Measurements from ENCODE around the gene ESYT2.
"Not testable (repeated sequence)": the region's sequence is repeated elsewhere in the genome, so short reads cannot be mapped to it uniquely, and the experiment has no call there.

Gene ESYT2

GRCh38 chr7:158854681-158855081 is 25.4 kb upstream of the ESYT2 start:
- no peak for DNase-seq

DNA sequence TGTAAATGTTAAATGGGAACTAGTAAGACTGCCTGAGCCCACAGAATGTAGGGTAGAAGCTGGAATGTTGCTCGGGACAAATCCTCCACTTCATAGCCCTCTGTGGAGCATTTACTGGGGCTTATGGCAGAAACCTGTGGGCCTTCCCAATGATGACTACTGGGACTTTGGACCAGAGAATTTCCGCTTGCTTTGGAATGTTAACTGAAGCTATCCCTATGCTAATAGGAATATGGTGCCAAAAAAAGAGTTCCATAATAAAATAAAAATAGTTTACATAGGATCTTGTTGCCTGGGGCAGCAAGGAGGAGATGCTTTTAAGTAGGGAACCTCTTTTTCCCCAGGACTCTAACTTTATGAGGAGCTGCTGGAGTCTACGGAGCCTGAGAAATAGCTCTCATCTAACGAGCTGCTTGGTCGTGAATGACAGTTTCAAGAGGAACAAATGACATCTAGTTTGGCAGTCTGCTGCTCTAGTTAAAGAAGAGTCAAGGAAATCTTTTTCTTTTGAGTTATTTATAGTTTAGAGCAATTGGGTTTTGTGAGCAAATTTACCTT is 21.3 kb upstream of the ESYT2 start:
- DNase-seq = no peak

GRCh38 chr7:158849768-158850544 is 20.6 kb upstream of the ESYT2 start:
- peak; percentile 69 for DNase-seq

- DNase-seq = no peak
Observed at GRCh38 chr7:158849442-158849767, 20.1 kb upstream of the ESYT2 start.

- no peak for DNase-seq
Observed at GRCh38 chr7:158847451-158847866, 18.1 kb upstream of the ESYT2 start.

GRCh38 chr7:158846304-158846703 is 17.0 kb upstream of the ESYT2 start:
- no peak for DNase-seq

GRCh38 chr7:158843771-158844170 is 14.5 kb upstream of the ESYT2 start:
- DNase-seq = no peak

DNA sequence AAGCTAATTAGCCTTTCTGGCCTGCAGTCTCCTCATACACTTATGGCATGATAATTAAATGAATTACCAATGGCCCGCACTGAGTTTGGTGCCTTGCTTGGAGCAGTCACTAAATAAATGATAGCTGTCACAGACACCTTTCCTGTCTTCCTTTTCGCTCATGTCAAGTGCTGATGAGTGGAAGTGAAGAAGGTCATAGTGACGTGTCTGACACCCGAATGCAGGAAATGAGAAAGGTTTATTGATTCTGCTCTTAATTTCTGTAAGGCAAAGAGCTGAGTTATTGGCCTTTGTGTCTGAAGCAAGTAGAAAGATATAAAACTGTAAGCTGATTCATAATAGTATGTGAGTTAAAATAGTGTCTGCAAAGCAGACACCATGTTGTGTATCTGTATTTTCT is 13.2 kb upstream of the ESYT2 start:
- DNase-seq = no peak

DNA sequence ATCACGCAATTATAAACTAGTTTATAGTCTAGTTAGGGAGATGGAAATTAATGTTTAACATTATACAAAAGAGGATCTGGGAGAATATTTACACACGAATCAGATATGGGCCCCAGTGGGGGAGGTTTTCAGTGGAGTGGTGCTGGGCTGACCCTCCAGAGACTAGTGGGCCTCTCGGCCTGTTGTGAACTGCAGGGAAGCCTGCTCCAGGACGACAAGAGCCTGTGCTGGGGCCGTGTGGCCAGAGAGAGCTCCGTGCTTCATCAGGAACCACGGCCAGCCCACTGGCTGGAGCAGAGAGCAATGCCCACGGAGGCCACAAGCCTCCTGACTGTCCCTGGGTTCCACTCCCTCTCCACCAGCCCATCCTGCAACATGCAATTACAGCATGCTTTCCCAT is 11.3 kb upstream of the ESYT2 start:
- no peak for DNase-seq

GRCh38 chr7:158839177-158839576 is 9.9 kb upstream of the ESYT2 start:
- not testable (repeated sequence) for DNase-seq

DNA sequence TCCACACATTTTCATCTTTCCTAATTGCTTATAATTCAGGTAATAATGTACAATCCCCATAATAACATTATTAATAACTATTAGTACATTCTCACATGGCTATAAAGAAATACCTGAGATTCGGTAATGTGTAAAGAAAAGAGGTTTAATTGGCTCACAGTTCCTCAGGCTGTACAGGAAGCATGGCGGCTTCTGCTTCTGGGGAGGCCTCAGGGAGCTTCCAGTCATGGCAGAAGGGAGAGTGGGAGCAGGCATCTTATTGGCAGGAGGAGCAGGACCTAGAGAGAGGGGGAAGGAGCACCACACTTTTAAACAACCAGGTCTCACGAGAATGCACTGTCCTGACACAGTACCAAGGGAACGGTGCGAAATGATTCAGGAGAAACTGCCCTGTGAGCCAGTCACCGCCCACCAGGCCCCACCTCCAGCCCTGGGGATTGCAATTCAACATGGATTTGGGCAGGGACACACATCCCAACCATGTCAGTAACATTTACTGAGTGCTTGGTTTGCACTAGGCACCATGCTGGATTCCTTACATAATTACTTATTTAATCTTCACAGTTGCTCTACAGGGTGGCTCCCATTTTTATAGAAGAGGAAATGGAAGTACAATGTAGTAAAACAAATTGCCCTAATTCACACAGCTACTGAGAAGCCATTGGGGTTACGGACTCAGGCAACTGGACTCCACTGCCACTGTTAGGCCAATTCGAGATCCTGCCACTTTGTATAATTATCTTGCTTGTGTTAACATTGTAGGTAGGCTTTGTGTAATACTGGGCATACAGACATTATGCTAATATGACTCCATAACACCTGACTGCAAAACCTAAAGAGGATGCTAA is 8.7 kb upstream of the ESYT2 start:
- DNase-seq = no peak

DNA sequence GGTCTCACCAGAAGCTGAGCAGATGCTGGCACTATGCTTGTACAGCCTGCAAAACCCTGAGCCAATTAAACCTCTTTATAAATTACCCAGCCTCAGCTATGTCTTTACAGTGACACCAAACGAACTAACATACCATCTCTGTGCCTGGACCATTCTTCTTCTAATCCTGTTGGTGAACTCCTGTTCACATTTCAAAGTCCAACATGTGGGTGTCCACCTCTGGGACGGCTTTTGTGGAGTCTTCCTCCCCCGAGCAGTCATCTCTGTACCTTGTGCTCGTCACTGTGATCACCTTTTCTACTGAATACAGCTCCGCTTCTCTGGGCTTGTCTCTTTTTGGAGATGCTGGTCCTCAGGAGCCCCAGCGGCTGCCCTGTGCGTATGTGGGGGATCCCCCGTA is 7.4 kb upstream of the ESYT2 start:
- no peak for DNase-seq

DNA sequence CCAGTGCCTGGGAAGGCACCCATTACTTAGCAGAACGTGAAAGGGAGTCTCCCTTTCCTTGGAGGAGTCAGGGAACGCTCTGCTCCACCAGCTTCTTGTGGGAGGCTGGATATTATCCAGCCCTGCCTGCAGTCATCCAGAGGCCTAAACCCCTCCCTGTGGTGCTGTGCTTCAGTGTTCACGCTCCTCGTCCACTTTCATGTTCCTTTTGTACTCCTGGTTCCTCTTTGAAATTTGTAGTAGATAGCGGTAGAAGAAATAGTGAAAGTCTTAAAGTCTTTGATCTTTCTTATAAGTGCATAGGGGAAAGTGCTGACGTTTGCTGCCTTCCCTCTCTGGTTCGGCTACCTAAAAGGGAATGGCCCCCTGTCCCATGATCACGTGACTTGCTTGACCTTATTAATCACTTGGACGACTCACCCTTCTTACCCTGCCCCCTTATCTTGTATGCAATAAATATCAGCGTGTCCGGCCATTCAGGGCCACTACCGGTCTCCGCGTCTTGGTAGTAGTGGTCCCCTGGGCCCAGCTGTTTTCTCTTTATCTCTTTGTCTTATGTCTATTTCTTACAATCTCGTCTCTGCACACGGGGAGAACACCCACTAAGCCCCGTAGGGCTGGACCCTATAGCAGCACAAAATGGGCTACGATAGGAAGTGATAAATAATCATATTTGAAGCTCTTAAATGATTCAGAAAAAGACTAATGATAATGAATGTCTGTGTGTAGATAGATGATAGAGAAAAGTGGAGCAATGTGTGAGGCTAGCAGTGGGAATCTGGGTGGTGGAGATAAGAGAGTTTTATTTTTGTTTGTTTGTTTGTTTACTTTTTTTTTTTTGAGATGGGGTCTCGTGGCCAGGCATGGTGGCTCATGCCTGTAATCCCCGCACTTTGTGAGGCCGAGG is 5.8 kb upstream of the ESYT2 start:
- no peak for DNase-seq

GRCh38 chr7:158832994-158833393 is 3.7 kb upstream of the ESYT2 start:
- DNase-seq = no peak

DNA sequence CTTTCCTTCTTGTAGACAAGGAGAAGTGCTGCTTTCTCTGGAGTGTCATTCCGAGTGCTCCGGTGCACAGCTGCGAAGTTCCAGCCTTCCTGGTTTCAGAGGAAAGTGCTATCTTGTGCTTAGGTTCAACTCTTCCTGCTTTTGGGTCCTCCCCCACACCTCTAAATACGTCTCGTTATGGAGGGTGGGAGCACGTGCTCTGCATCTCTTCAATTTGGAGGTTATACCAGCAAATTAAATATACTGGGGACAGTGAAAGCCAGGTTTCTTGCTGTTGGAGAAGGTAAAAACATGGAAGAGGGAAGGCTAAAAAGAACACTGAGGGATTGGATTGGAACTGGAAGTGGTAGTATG is 2.4 kb upstream of the ESYT2 start:
- no peak for DNase-seq

DNA sequence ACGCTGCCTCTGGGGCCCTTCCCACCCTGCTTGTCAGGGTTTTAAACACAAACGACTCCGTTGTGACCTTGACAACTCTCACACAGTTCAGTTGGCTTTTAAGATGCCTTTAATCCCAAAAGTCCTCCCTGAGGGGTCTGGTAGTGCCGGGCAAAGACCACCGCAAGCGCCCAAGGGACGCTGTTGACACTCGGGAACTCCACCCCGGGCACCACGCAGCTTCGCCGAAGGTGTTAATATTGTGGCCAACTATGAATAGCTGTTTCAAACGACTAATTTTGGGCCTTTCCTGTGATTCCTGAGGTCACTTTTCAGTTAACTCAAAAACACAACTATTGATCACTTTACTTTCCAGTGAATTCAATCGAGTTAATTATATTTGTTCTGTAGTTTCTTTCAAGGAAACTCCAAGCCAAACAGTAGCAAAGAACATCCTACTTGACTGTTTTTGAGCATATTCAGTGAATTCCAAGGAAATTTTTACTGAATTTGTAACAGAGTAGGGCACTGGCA is 958 bp upstream of the ESYT2 start:
- DNase-seq = peak; percentile 32

GRCh38 chr7:158829021-158829341 is 328 bp downstream of the ESYT2 start:
- peak; percentile 80 for DNase-seq

DNA sequence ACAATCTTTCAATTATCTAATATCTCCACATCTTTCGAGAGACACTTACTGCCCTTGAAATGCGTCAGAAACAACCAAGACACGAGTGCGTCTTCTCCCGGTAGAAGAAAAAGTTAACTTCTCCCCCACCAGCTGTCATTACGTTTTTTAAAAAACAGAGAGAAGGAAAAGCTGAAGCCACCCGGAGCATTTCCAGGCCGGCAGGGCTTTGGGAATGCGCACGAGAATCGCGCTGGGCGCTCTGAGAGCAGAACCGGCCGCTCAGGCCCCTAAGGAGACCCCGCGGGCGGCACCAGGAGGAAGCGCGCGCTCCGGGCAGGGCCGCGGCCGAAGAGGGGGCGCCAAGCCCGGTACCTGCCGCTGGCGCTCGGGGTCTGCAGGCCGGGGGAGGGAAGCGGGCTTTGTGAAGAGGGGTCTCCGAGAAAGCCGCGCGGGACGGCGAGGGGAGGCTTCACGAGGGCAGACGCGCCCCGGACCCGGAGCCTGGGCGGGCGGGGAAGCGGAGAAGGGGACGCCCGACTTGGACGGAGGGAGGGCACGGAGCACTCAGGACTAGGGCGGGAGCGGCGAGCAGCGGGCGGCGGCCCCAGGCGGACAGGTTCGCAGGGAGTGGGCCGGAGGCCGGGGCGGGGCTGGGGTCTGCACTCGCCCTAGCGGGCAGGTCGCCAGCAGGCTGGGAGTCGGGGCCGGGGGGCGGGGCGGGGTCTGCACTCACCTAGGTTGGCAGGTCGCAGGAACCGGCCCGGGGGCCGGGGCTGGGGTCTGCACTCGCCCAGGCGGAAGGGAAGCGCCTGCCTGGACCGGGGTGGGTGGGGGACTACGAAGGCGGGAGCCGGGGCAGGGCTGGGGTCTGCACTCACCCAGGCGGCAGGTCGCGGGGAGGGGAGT is 932 bp downstream of the ESYT2 start:
- peak; percentile 71 for DNase-seq

GRCh38 chr7:158827411-158828132 is 1.7 kb downstream of the ESYT2 start:
- no peak for DNase-seq

- no peak for DNase-seq
Observed at GRCh38 chr7:158825628-158826289, 3.5 kb downstream of the ESYT2 start.

DNA sequence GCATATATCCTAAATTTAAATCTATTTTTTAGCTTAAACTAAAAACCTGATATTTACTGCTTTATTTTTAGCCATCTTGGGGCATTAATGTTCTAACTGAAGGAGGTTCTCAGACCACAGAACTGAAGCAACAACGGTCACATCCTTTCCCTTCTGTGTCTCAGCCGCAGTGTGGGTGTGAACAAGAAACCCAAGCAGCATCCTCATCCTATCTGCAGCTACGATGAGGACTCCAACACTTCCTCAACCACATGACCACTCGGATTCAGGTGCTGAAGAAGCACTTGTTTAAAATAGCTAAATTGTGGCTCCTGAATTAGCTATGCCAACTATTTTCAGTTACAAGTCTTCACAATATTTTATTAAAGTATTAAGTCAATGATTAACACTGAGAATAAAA is 5.3 kb downstream of the ESYT2 start:
- DNase-seq = no peak

All from right hindlimb (tissue), 1 donor.